Fibroblast of mammary gland (primary cell): ENCODE measurements around the gene FLRT1.

Experiments
- DNase-seq: peaks from one replicate; pipeline ENCODE4 v3.0.0-alpha.2; 2010; ENCODE audit warnings: low read depth
- H3K4me3 ChIP-seq: 2 replicates; pipeline ENCODE4 v1.5.1; 2011; ENCODE audit warnings: low read depth, mild to moderate bottlenecking, low read length, moderate library complexity; ENCODE audit not compliant: control insufficient read depth
- CTCF ChIP-seq: conservative IDR thresholded peaks from 2 replicates; pipeline ENCODE4 v1.5.1; 2011; ENCODE audit warnings: low read depth, low read length, inconsistent platforms; ENCODE audit not compliant: control insufficient read depth, insufficient read depth

The FLRT1 gene

GRCh38 chr11:64010783-64011182, 24.9 kb upstream of the FLRT1 start:
- no peak for DNase-seq
- no peak for TF ChIP-seq CTCF
- no peak overlapping the region for H3K4me3 ChIP-seq

- H3K4me3 ChIP-seq, result no peak overlapping the region
- no peak for TF ChIP-seq CTCF
- no peak for DNase-seq
These were observed 24.4 kb upstream of the FLRT1 start for GRCh38 chr11:64011371-64011770.

GRCh38 chr11:64013141-64013896, 22.4 kb upstream of the FLRT1 start:
- no peak for TF ChIP-seq CTCF
- no peak overlapping the region for H3K4me3 ChIP-seq
- no peak for DNase-seq

GRCh38 chr11:64014356-64014755, 21.4 kb upstream of the FLRT1 start:
- H3K4me3 ChIP-seq, result no peak overlapping the region
- TF ChIP-seq CTCF, result no peak

GRCh38 chr11:64015510-64015909, 20.2 kb upstream of the FLRT1 start:
- no peak for DNase-seq
- TF ChIP-seq CTCF, result no peak
- H3K4me3 ChIP-seq, result no peak overlapping the region

More at GRCh38 chr11:64014356-64014755, 21.4 kb upstream of the FLRT1 start:
- DNase-seq, result no peak

- no peak for TF ChIP-seq CTCF
- no peak for DNase-seq
- H3K4me3 ChIP-seq, result no peak overlapping the region
These were observed 19.5 kb upstream of the FLRT1 start for GRCh38 chr11:64015935-64016845.
